Astrocyte of the spinal cord (primary cell): ENCODE data around the gene GATA1.

Source experiments
- DNase-seq: peaks from one replicate; pipeline ENCODE4 v3.0.0; 2011; ENCODE audit warnings: low read depth, low spot score
- H3K4me3 ChIP-seq: 2 replicates; pipeline ENCODE4 v1.5.1; 2011; ENCODE audit warnings: low read depth, mild to moderate bottlenecking, low read length, moderate library complexity
- in situ Hi-C: cut with HindIII; loops from 2 replicates; pipeline ENCODE4 v1.10.0; 2017; ENCODE audit warnings: low sequenced_read_pairs
- TF ChIP-seq, protein P1 (sequence below): IDR thresholded peaks from 2 replicates; pipeline ENCODE4 v1.5.1; 2012; ENCODE audit warnings: low read depth, mild to moderate bottlenecking, low read length, inconsistent platforms

GATA1 gene

DNA sequence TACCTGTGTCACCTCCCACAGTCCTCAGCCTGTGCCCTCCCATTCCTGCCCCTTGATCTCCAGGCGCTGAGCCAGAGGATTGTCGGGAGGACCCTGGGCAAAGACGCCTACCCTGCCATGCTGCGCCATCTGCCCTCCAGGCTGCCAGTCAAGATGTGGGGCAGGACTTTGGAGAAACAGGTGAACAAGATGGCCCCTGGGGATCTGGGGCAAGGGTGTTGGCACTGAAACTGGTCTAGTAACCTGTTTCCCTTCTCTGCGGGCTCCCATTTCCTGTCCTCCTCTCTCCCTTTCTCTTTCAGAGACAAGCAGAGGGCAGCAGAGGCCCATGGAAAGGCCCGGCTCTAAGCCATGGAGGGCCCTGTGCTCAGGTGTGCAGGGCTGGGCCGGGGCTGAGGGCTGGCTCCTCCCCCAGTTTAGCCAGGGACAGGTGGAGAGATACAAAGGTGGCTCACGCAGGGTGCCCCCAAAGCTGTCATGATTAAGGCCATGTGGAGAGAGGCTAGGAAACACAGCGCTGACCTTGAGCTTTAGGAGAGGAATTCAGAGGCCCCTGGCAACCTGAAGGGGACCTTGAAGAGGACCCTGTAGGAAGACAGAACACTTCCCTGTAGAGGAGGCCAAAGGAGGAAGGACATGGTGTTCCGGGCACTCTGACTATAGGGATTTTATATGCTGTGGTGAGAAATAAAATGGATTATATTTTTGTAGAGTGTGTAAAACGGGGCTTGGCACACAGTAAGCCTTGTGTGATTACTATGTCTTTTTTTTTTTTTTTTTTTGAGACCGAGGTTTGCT, 24.5 kb upstream of the GATA1 start, which contains the start of gene GLOD5:
Gene GLOD5 (plus strand): TSS at position 74 of the 798 bp plus-strand sequence. CDS start 44 bp downstream, at position 118.
- in situ Hi-C loops, result no loop called here
- no peak within 1 kb of the TSS for H3K4me3 ChIP-seq
- TF ChIP-seq, protein P1, sequence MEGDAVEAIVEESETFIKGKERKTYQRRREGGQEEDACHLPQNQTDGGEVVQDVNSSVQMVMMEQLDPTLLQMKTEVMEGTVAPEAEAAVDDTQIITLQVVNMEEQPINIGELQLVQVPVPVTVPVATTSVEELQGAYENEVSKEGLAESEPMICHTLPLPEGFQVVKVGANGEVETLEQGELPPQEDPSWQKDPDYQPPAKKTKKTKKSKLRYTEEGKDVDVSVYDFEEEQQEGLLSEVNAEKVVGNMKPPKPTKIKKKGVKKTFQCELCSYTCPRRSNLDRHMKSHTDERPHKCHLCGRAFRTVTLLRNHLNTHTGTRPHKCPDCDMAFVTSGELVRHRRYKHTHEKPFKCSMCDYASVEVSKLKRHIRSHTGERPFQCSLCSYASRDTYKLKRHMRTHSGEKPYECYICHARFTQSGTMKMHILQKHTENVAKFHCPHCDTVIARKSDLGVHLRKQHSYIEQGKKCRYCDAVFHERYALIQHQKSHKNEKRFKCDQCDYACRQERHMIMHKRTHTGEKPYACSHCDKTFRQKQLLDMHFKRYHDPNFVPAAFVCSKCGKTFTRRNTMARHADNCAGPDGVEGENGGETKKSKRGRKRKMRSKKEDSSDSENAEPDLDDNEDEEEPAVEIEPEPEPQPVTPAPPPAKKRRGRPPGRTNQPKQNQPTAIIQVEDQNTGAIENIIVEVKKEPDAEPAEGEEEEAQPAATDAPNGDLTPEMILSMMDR, result peak; percentile 24
- DNase-seq, result no peak

GRCh38 chrX:48769230-48769629, 17.2 kb upstream of the GATA1 start:
- in situ Hi-C loops, result no loop called here
- DNase-seq, result no peak
- no peak overlapping the region for H3K4me3 ChIP-seq
- TF ChIP-seq, protein P1, result no peak

GRCh38 chrX:48770296-48770695, 16.1 kb upstream of the GATA1 start:
- TF ChIP-seq, protein P1, result no peak
- DNase-seq, result no peak
- in situ Hi-C loops, result no loop called here
- no peak overlapping the region for H3K4me3 ChIP-seq

- DNase-seq, result no peak
- no peak overlapping the region for H3K4me3 ChIP-seq
- in situ Hi-C loops, result no loop called here
- TF ChIP-seq, protein P1, result no peak
Measured at GRCh38 chrX:48772602-48773001, 13.8 kb upstream of the GATA1 start.

DNA sequence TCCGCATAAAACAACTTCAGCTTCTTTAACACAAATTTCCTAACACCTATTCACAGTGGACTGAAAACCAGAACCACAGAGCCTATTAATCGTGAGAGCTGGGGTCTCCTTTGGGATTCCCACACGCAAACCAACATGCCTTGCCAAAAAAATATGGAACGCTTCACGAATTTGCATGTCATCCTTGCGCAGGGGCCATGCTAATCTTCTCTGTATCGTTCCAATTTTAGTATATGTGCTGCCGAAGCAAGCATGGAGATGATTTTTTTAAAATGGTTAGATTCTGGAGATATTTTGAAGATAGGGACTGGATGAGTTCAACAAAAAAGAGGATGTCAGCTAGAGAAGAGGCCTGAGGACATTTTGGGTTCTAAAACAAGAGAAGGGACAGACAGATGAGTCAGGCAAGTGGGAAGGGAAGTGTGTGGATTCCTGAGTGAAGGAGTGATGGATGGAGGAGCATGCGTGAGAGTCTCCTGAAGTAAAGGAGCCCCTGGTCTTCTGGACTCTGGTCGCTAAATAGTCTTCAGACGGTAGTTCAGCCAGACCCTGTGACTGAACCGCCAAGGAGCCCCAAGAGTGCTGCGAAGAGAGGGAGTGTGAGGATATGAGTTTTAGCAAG, 9.5 kb upstream of the GATA1 start:
- in situ Hi-C loops, result no loop called here
- no peak overlapping the region for H3K4me3 ChIP-seq
- TF ChIP-seq, protein P1, result no peak
- no peak for DNase-seq

- TF ChIP-seq, protein P1, result no peak
- no peak overlapping the region for H3K4me3 ChIP-seq
- DNase-seq, result no peak
- in situ Hi-C loops, result no loop called here
Measured at GRCh38 chrX:48779399-48779798, 7.0 kb upstream of the GATA1 start.
